BLaER1 treated with 17β-estradiol and CSF1 and Interleukin-3, amounts not matched to agents 10 nM and 100 nM (cell line): ENCODE results near the gene KCNJ9.
"Not testable (repeated sequence)": the region's sequence is repeated elsewhere in the genome, so short reads cannot be mapped to it uniquely, and the experiment has no call there.

Experiments
- H3K27ac ChIP-seq, 11 experiments: shearing (Covaris generic); formaldehyde crosslinking; 2 replicates each; pipeline ENCODE4 v1.8.1; 2022
- H3K27me3 ChIP-seq, 11 experiments: shearing (Covaris generic); formaldehyde crosslinking; 2 replicates each; pipeline ENCODE4 v1.8.1; 2022
- H3K36me3 ChIP-seq, 11 experiments: shearing (Covaris generic); formaldehyde crosslinking; 2 replicates each; pipeline ENCODE4 v1.8.1; 2022
- H3K4me1 ChIP-seq, 10 experiments: shearing (Covaris generic); formaldehyde crosslinking; 2 replicates each; pipeline ENCODE4 v1.8.1; 2022
- H3K4me2 ChIP-seq, 11 experiments: shearing (Covaris generic); formaldehyde crosslinking; 2 replicates each; pipeline ENCODE4 v1.8.1; 2022
- H3K4me3 ChIP-seq, 10 experiments: shearing (Covaris generic); formaldehyde crosslinking; 2 replicates each; pipeline ENCODE4 v1.8.1; 2022
- H3K9ac ChIP-seq, 11 experiments: shearing (Covaris generic); formaldehyde crosslinking; 2 replicates each; pipeline ENCODE4 v1.8.1; 2022
- H3K9me3 ChIP-seq, 11 experiments: shearing (Covaris generic); formaldehyde crosslinking; replicated peaks in 1 of 11; 2 replicates each; pipeline ENCODE4 v1.8.1; 2022
- H4K20me1 ChIP-seq, 11 experiments: shearing (Covaris generic); formaldehyde crosslinking; 2 replicates each; pipeline ENCODE4 v1.8.1; 2022
- Cebpa-rat ChIP-seq, 11 experiments: shearing (Covaris generic); IDR thresholded peaks; 2 replicates each; pipeline ENCODE4 v1.8.1; 2022

The KCNJ9 gene

DNA sequence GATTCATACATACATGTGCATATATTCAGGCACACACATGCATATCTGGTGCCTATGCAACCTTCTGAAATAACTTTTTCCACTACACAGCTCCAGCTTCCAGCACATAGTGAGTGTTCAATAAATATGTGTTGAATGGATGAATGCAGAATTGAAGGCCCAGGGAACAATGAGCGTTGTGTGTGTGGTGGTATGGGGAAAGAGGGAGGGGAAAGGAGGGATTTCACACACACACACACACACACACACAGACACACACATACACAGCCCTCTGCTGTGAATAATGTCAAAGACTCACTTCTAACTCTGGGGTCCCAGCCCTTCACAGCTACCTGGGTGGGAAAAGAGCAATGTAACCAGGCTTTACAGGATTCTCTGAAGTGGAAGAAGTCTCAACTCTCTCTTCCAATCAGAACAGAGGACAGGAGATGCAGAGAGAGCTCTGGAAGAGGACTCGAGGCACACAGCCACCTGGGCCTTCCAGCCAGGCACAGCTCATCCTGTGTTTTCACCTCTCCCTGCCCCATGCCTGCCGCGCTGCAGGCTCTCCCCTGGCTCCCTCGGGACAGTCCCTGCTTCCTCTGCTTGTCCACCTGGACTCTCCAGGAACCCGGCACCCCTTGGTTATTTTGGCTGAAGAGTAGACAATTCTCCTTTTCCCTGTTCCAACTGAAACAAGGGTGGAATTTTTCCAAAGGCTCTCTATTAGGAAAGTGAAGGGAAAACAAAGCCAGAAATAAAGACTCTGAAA lies 22.5 kb downstream of the KCNJ9 start:
- no peaks in the 10 kb centered on the region for H3K36me3 ChIP-seq
- no peaks in the 10 kb centered on the region for H3K27me3 ChIP-seq
- no peak for TF ChIP-seq Cebpa-rat (IDR thresholded peaks at IDR 0.05)
- peak overlapping the region; percentile 24 to 73 (median 42) for H3K4me2 ChIP-seq
- 0 out of 22 replicates have a peak overlapping the region, but pooled peaks of 1 of the 11 experiments have one; percentile 9 for H3K9ac ChIP-seq
- no peaks in the 10 kb centered on the region for H3K9me3 ChIP-seq
- H3K27ac ChIP-seq: peak overlapping the region in 2 of 11 experiments; percentile 5 to 12; a peak in 1 of 22 replicates
- H3K4me1 ChIP-seq: peaks cover 51 to 62% (median 54%) of the 10 kb centered on the region in 10 experiments
- H4K20me1 ChIP-seq: no peaks in the 10 kb centered on the region
- no peak overlapping the region for H3K4me3 ChIP-seq

DNA sequence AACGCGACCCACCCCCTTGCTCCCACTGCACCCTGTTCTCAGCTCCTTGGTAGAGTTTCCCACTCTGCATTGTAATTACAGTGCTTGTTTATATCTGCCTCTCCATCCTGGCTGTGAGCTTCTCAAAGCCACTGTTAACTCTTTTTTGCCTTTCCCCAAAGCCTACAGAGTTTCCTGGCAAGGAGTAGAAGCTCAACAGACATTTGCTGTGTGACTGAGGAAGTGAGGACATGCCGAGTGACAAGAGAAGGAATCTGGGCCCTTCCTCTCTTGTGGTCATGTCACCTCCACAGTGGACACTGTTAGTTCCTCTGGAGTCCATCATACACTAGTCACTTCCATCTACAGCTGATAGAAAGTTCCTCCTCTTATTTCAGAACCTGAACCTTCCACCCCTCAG lies 23.1 kb downstream of the KCNJ9 start:
- H3K4me3 ChIP-seq: no peak overlapping the region
- no peaks in the 10 kb centered on the region for H3K36me3 ChIP-seq
- H3K27ac ChIP-seq: peak overlapping the region in 2 of 11 experiments; percentile 5 to 12; a peak in 1 of 22 replicates
- H3K27me3 ChIP-seq: no peaks in the 10 kb centered on the region
- H4K20me1 ChIP-seq: no peaks in the 10 kb centered on the region
- no peaks in the 10 kb centered on the region for H3K9me3 ChIP-seq
- peak overlapping the region; percentile 24 to 73 (median 42) for H3K4me2 ChIP-seq
- H3K9ac ChIP-seq: no peak overlapping the region
- no peak for TF ChIP-seq Cebpa-rat (IDR thresholded peaks at IDR 0.05)
- H3K4me1 ChIP-seq: peaks cover 46 to 63% (median 50%) of the 10 kb centered on the region in 10 experiments

DNA sequence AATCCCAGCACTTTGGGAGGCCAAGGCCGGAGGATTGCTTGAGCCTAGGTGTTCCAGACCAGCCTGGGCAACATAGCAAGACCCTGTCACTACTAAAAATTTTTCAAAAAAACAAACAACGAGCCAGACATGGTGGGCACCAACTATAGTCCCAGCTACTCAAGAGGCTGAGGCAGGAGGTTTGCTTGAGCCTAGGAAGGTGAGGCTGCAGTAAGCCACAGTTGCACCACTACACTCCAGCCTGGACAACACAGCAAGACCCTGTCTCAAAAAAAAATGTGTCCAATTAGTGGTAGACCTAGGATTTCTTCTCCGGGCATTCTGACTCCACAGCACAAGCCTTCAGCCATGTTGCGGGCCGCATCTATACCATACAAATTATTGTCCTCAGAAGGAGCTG lies 23.8 kb downstream of the KCNJ9 start:
- H3K4me2 ChIP-seq: peak overlapping the region in 7 of 11 experiments; percentile 38 to 73 (median 50); a peak in 9 of 22 replicates
- H3K36me3 ChIP-seq: no peaks in the 10 kb centered on the region
- H4K20me1 ChIP-seq: no peaks in the 10 kb centered on the region
- H3K9me3 ChIP-seq: no peaks in the 10 kb centered on the region
- no peak for TF ChIP-seq Cebpa-rat (IDR thresholded peaks at IDR 0.05)
- H3K4me1 ChIP-seq: peaks cover 43 to 62% (median 46%) of the 10 kb centered on the region in 10 experiments
- H3K9ac ChIP-seq: no peak overlapping the region
- H3K27me3 ChIP-seq: no peaks in the 10 kb centered on the region
- H3K4me3 ChIP-seq: no peak overlapping the region
- H3K27ac ChIP-seq: no peak overlapping the region

DNA sequence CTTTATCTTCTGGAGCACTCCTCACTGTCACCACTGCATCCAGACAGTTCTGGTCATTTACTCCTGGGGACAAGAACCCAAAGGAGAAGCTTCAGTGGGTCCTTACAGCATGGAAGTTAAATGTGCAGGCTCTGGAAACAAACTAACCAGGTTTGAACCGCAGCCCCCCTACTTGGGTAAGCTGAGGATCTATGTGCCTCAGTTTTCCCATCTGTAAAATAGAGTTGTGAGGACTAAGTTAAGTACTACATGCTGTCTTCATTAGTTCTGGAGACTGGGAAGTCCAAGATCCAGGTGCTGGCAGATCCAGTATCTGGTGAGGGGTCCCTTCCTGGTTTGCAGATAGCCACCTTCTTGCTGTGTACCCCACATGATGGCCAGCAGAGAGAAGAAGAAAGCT lies 26.2 kb downstream of the KCNJ9 start:
- no peak for TF ChIP-seq Cebpa-rat (IDR thresholded peaks at IDR 0.05)
- peaks cover 31 to 74% (median 49%) of the 10 kb centered on the region in 10 experiments for H3K4me1 ChIP-seq

DNA sequence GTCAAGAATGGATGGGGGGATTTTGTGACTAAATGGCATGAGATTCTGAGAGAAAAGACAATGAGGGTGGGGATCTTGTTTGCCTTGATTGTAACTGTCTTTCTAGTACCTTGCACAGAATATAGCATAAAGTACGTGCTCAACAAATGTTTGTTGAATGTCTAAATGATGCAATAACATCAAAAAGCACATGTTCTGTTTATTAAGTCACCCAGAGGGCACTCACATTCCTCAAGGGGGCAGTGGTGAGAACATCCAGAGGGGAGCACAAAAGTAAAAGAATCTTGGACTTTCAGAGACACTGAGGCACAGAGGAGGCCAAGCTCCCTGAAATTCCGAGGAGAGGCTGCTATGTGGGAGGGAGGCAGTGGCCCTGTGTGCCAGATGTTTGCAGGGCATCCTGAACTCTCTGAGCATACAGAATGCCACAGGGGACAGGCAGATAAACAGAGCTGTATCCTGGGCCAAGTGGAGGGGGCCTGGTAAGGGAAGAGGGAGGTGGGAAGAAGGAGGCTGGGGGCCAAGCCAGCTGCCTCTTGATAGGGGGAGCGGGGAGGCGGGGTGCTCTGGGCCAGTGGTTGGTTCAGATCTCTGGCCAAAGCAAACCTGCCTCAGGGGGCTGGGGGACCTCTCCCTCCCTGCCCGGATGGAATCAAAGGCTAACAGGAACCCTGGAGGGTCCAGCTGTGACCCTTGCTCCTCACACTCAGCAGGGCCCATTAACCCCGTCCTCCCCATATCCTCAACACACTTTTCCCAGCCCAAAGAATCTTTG lies 27.7 kb downstream of the KCNJ9 start:
- H3K4me1 ChIP-seq: peaks cover 15 to 74% (median 47%) of the 10 kb centered on the region in 10 experiments
- peak in 3 of 11 experiments; percentile 22 to 70 (median 65); a peak in 5 of 22 replicates for TF ChIP-seq Cebpa-rat (IDR thresholded peaks at IDR 0.05)
- H3K9me3 ChIP-seq: no peaks in the 10 kb centered on the region
- H3K9ac ChIP-seq: no peak overlapping the region
- peak overlapping the region in 5 of 11 experiments; percentile 9 to 54 (median 27); a peak in 5 of 22 replicates for H3K27ac ChIP-seq
- no peaks in the 10 kb centered on the region for H3K27me3 ChIP-seq
- no peaks in the 10 kb centered on the region for H4K20me1 ChIP-seq
- no peaks in the 10 kb centered on the region for H3K36me3 ChIP-seq
- H3K4me3 ChIP-seq: no peak overlapping the region
- H3K4me2 ChIP-seq: no peak overlapping the region; a peak in 1 of 22 replicates

More for the DNA sequence above, 26.2 kb downstream of the KCNJ9 start:
- Histone ChIP-seq H3K36me3 (no peaks in the 10 kb centered on the region), H3K9me3 (no peaks in the 10 kb centered on the region), H3K27ac (no peak overlapping the region), H3K9ac (no peak overlapping the region), H3K4me3 (no peak overlapping the region), H3K4me2 (no peak overlapping the region), H4K20me1 (no peaks in the 10 kb centered on the region), H3K27me3 (no peaks in the 10 kb centered on the region)

DNA sequence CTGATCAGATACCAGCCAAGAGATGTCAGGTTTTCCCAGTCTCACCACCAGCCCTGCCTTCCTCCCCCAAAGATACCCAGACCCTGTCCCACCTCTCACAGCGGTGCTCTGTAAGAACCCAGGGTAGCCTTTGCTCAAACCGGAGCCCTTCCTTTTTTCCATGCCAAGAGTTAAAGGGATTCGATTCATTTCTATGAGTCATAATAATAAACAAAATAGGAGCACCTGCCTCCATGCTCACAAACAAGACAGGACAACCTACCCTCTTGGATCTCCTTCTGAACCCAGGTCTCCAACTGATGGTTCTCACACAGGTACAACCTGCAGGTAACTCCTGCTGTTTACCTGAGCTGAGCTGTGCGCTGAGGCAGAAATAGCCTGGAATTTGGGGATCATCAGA lies 28.3 kb downstream of the KCNJ9 start:
- no peak overlapping the region for H3K4me2 ChIP-seq
- no peak for TF ChIP-seq Cebpa-rat (IDR thresholded peaks at IDR 0.05)
- no peak overlapping the region for H3K27ac ChIP-seq
- peaks cover 9 to 73% (median 41%) of the 10 kb centered on the region in 10 experiments for H3K4me1 ChIP-seq
- no peaks in the 10 kb centered on the region for H3K9me3 ChIP-seq
- no peak overlapping the region for H3K4me3 ChIP-seq
- no peaks in the 10 kb centered on the region for H3K27me3 ChIP-seq
- H3K36me3 ChIP-seq: no peaks in the 10 kb centered on the region
- no peak overlapping the region for H3K9ac ChIP-seq
- H4K20me1 ChIP-seq: no peaks in the 10 kb centered on the region

DNA sequence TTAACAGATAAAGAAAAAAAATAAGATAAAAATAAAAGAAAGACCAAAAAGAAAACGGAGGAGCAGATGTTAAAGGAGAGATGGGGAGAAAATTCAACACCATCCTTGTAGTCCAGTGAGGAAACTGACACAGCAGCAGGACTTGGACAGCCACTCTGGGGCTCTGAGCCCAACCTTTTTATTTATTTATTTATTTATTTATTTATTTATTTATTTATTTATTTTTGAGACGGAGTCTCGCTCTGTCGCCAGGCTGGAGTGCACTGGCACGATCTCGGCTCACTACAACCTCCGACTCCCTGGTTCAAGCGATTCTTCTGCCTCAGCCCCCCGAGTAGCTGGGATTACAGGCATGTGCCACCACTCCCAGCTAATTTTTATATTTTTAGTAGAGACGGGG lies 30.1 kb downstream of the KCNJ9 start:
- H3K9me3 ChIP-seq, H3K4me3 ChIP-seq, H3K27me3 ChIP-seq, H4K20me1 ChIP-seq, H3K36me3 ChIP-seq: not testable (repeated sequence)
- Histone ChIP-seq H3K4me2 (peak overlapping the region in 5 of 11 experiments; percentile 67 to 78 (median 70); a peak in 8 of 22 replicates), H3K4me1 (peaks cover 0 to 74% (median 43%) of the 10 kb centered on the region in 10 experiments; a peak in 16 of 20 replicates), H3K27ac (peak overlapping the region in 1 of 11 experiments; percentile 49; a peak in 3 of 22 replicates), H3K9ac (0 out of 22 replicates have a peak overlapping the region, but pooled peaks of 1 of the 11 experiments have one; percentile 29)

DNA sequence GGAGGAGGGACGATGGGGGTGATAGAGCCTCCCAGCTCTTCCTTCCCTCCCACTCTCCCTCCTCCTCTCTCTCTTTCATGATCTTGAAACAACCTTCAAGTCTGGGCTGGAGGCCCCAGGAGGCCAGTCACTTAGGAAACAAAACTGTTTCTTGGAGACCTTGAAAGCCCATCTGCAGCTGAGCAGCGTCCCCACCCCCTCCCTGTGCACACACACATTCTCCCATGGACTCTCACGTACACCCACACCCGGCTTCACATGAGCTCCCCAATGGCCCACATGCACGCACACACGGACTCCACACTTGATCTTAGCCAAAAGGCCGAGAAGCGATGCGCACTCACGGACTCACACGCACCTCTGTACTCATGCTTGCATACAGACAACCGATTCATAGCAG lies 31.0 kb downstream of the KCNJ9 start:
- Histone ChIP-seq H3K9ac (peak overlapping the region in 3 of 11 experiments; percentile 21 to 29 (median 21); a peak in 3 of 22 replicates), H3K4me3 (no peak overlapping the region), H4K20me1 (no peaks in the 10 kb centered on the region), H3K27ac (peak overlapping the region in 5 of 11 experiments; percentile 20 to 63 (median 48); a peak in 5 of 22 replicates), H3K36me3 (no peaks in the 10 kb centered on the region), H3K9me3 (no peaks in the 10 kb centered on the region), H3K4me1 (peaks cover 0 to 70% (median 40%) of the 10 kb centered on the region in 10 experiments; a peak in 16 of 20 replicates), H3K27me3 (no peaks in the 10 kb centered on the region), H3K4me2 (peak overlapping the region in 10 of 11 experiments; percentile 22 to 78 (median 70); a peak in 20 of 22 replicates)
- TF ChIP-seq Cebpa-rat (IDR thresholded peaks at IDR 0.05): no peak

DNA sequence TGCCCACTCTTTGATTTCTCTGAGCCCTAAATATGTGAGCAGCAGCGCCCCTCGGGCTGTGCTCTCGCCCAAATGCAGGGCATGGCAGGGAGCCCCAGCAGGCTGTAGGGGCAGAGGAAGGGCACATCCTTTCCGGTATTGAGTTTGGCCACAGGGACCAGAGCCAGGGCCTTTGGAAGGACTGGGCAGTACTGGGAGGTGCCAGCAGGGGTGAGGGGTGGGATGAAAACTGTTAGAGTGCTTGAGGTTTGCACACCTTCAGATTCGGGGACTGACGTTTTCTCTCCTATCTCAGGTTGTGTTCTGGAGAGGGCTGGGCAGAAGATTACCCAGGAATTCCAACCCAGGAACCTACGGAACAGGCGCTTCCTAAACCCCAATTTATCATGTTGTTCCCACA lies 32.1 kb downstream of the KCNJ9 start:
- Histone ChIP-seq H3K4me2 (peak overlapping the region in 8 of 11 experiments; percentile 52 to 78 (median 72); a peak in 14 of 22 replicates), H3K27ac (no peak overlapping the region), H3K27me3 (no peaks in the 10 kb centered on the region), H3K4me1 (peaks cover 0 to 70% (median 40%) of the 10 kb centered on the region in 10 experiments; a peak in 16 of 20 replicates), H4K20me1 (no peaks in the 10 kb centered on the region), H3K9ac (no peak overlapping the region), H3K36me3 (no peaks in the 10 kb centered on the region), H3K4me3 (no peak overlapping the region), H3K9me3 (no peaks in the 10 kb centered on the region)
- no peak for TF ChIP-seq Cebpa-rat (IDR thresholded peaks at IDR 0.05)
